A673 (cell line): ENCODE data around the gene RBM45. TPM values are rescaled to one million over a fixed set of nuclear protein-coding genes. Genes with fewer than 3 reads are reported as not detected.

Experiments used
- BruUV-seq: library from RNA; stranded (reverse); fragments of 400-500 nt; replicated peaks from 2 replicates; lab custom pipeline; 2021; lab: Mats Ljungman, UMichigan
- CTCF ChIA-PET: fragments of 300-600 bp; sonication (Branson Sonifier 250); formaldehyde crosslinking; loops from one replicate; lab custom pipeline; 2022; ENCODE audit warnings: antibody characterized with exemption; lab: Charles Lee
- POLR2A ChIA-PET: fragments of 300-600 bp; sonication (Branson Sonifier 250); formaldehyde crosslinking; loops from one replicate; lab custom pipeline; 2022; ENCODE audit warnings: antibody characterized with exemption; ENCODE audit not compliant: low non-redundant PET; lab: Charles Lee
- DNase-seq: peaks from one replicate; pipeline ENCODE4 v3.0.0-alpha.2; 2015; ENCODE audit warnings: low spot score
- H3K27ac ChIP-seq: fragments of 200-600 bp; sonication (generic); 2 replicates; pipeline ENCODE4 v1.5.1; 2016; ENCODE audit warnings: mixed run types, low read depth, mild to moderate bottlenecking, mixed read lengths, antibody characterized with exemption, low read length; ENCODE audit not compliant: poor library complexity, severe bottlenecking
- H3K27me3 ChIP-seq: fragments of 200-600 bp; sonication (generic); replicated peaks from 2 replicates; pipeline ENCODE4 v1.6.1; 2017; ENCODE audit warnings: mixed run types, low read depth, mild to moderate bottlenecking, mixed read lengths, antibody characterized with exemption, low read length; ENCODE audit not compliant: insufficient read depth, poor library complexity
- H3K36me3 ChIP-seq: fragments of 200-600 bp; sonication (generic); 2 replicates; pipeline ENCODE4 v1.6.1; 2016; ENCODE audit warnings: mixed run types, mild to moderate bottlenecking, mixed read lengths, antibody characterized with exemption, low read length; ENCODE audit not compliant: insufficient read depth, poor library complexity, severe bottlenecking
- H3K4me1 ChIP-seq: fragments of 200-600 bp; sonication (generic); 2 replicates; pipeline ENCODE4 v1.6.1; 2017; ENCODE audit warnings: mixed run types, mild to moderate bottlenecking, mixed read lengths, antibody characterized with exemption, low read length; ENCODE audit not compliant: insufficient read depth, poor library complexity, severe bottlenecking
- H3K4me3 ChIP-seq: fragments of 200-600 bp; sonication (generic); 2 replicates; pipeline ENCODE4 v1.5.1; 2016; ENCODE audit warnings: low read depth, mixed run types, mild to moderate bottlenecking, mixed read lengths, low read length; ENCODE audit not compliant: poor library complexity, severe bottlenecking
- H3K9me3 ChIP-seq: fragments of 200-600 bp; sonication (generic); 2 replicates; pipeline ENCODE4 v1.6.1; 2016; ENCODE audit warnings: mixed run types, low read depth, mild to moderate bottlenecking, mixed read lengths, antibody characterized with exemption, low read length; ENCODE audit not compliant: poor library complexity, severe bottlenecking
- CTCF ChIP-seq: fragments of 300-800, 200-600 bp; sonication (generic); conservative IDR thresholded peaks from 2 replicates; pipeline ENCODE4 v1.5.1; 2017; ENCODE audit warnings: low read depth, mild to moderate bottlenecking, antibody characterized with exemption, low read length, moderate library complexity, mixed read lengths
- EZH2 ChIP-seq: fragments of 200-600 bp; sonication (generic); IDR thresholded peaks from 2 replicates; pipeline ENCODE4 v1.6.1; 2017; ENCODE audit warnings: borderline replicate concordance, low read depth, mild to moderate bottlenecking, mixed read lengths, antibody characterized with exemption, low read length; ENCODE audit not compliant: poor library complexity, severe bottlenecking
- intact Hi-C: fragments of 100-400 bp; cut with micrococcal nuclease; formaldehyde crosslinking; loops from one replicate; pipeline ENCODE4 v1.10.0; 2022; ENCODE audit not compliant: unreplicated experiment
- total RNA-seq: library from RNA; stranded (reverse); gene quantifications from 2 replicates; pipeline ENCODE4 v1.2.3, GENCODE V29; 2021

The RBM45 gene
- total RNA-seq, 1 experiment from 2014 or later: 18.7 TPM

- Histone ChIP-seq H3K27me3 (no peaks in the 10 kb centered on the region), H3K4me3 (no peak overlapping the region), H3K9me3 (no peaks in the 10 kb centered on the region), H3K27ac (no peak overlapping the region), H3K4me1 (no peaks in the 10 kb centered on the region), H3K36me3 (no peaks in the 10 kb centered on the region)
- intact Hi-C loops: no loop called here
- TF ChIP-seq EZH2 (no peak), CTCF (no peak)
- no TSS peak for BruUV-seq
- ChIA-PET CTCF (no interaction called here), POLR2A (no interaction called here)
- no peak for DNase-seq
Measured at GRCh38 chr2:178101321-178102079, 10.7 kb upstream of the RBM45 start.

- ChIA-PET CTCF (no interaction called here), POLR2A (no interaction called here)
- intact Hi-C loops: no loop called here
- Histone ChIP-seq H3K4me1 (no peaks in the 10 kb centered on the region), H3K27me3 (no peaks in the 10 kb centered on the region), H3K36me3 (no peaks in the 10 kb centered on the region), H3K27ac (no peak overlapping the region), H3K4me3 (no peak overlapping the region), H3K9me3 (no peaks in the 10 kb centered on the region)
- BruUV-seq: no TSS peak
- TF ChIP-seq EZH2 (no peak), CTCF (no peak)
- DNase-seq: no peak
Measured at GRCh38 chr2:178105566-178105965, 6.7 kb upstream of the RBM45 start.

GRCh38 chr2:178106053-178106452 lies 6.2 kb upstream of the RBM45 start:
- no TSS peak for BruUV-seq
- H3K36me3 ChIP-seq: no peaks in the 10 kb centered on the region
- DNase-seq: no peak
- POLR2A ChIA-PET: no interaction called here
- H3K4me3 ChIP-seq: no peak overlapping the region
- TF ChIP-seq EZH2 (no peak), CTCF (no peak)
- no peaks in the 10 kb centered on the region for H3K9me3 ChIP-seq
- no peaks in the 10 kb centered on the region for H3K4me1 ChIP-seq
- intact Hi-C loops: no loop called here
- H3K27me3 ChIP-seq: no peaks in the 10 kb centered on the region
- CTCF ChIA-PET: no interaction called here
- H3K27ac ChIP-seq: no peak overlapping the region
